ENCODE measurements around the gene TMEM253. TPM values are rescaled to one million over a fixed set of nuclear protein-coding genes. Genes with fewer than 3 reads are reported as not detected.

TMEM253 gene
- total and polyA plus RNA-seq, 9 of the 15 experiments (the other 6 are each of a cell fraction or from before 2014, with no cell fraction given): 0.11 to 0.61 (median 0.26) TPM; not detected in 3

- H4K20me1 ChIP-seq (replicated peaks; ENCODE audit: control insufficient read depth, insufficient read depth, low read length): no peaks in the 10 kb centered on the region
- H3K9ac ChIP-seq (ENCODE audit: insufficient read depth in 1 of 2, low read depth in 2 of 2, low read length in 2 of 2): no peak overlapping the region
- no peaks in the 10 kb centered on the region; a peak in 1 of 5 replicates for H3K4me1 ChIP-seq (replicated peaks in 1 of 2; ENCODE audit: control insufficient read depth in 2 of 2, insufficient read depth in 2 of 2, low read length in 2 of 2)
- H3K36me3 ChIP-seq (ENCODE audit: control insufficient read depth, insufficient read depth, low read length): no peaks in the 10 kb centered on the region
- H3K4me3 ChIP-seq: no peak overlapping the region
- no TSS peak for BruUV-seq (replicated peaks)
- in situ Hi-C loops (cut with MboI) (no loop called here), intact Hi-C loops (cut with micrococcal nuclease) (no loop called here)
- POLR2A ChIA-PET: interaction anchor here (0.6 to 0.7 kb wide), 2 partner anchors 206 to 419 kb away, joined by 3 read pairs; no protein-coding TSS in a partner anchor
- FAIRE-seq: no peak
- CTCF ChIA-PET (ENCODE audit: low intra/inter-chr PET ratio): no interaction called here
- no peaks in the 10 kb centered on the region for H3K27me3 ChIP-seq (ENCODE audit: control insufficient read depth in 2 of 2, insufficient read depth in 2 of 2, low read length in 2 of 2)
- H3K27ac ChIP-seq (ENCODE audit: extremely low read depth, low read depth, low read length): no peak overlapping the region
- DNase-seq (ENCODE audit: extremely low read depth in 1 of 4, low spot score in 3 of 4): no peak
- 20% methylated on average over 5 of the region's 5 CpGs for WGBS (ENCODE audit: insufficient coverage, low coverage, missing lambda C conversion rate)
- no peak overlapping the region for H3K4me2 ChIP-seq (ENCODE audit: insufficient read depth, low read length)
- no peaks in the 10 kb centered on the region for H3K9me1 ChIP-seq (ENCODE audit: control insufficient read depth, insufficient read depth, low read length)
- no peaks in the 10 kb centered on the region for H3K9me3 ChIP-seq (replicated peaks; ENCODE audit: control insufficient read depth, insufficient read depth, low read depth, low read length)
- ATAC-seq: no peak
- no peak overlapping the region for H2AFZ ChIP-seq (ENCODE audit: low read depth, low read length)
- H3K79me2 ChIP-seq (ENCODE audit: control insufficient read depth, insufficient read depth, low read length): no peaks in the 10 kb centered on the region
- TF ChIP-seq SIX5 (IDR thresholded peaks at IDR 0.05; ENCODE audit: borderline replicate concordance in 1 of 2, insufficient read depth in 1 of 2, low read depth in 1 of 2, low read length in 2 of 2) (no peak), ZNF436 (CRISPR knock-in tag; IDR thresholded peaks at IDR 0.05) (no peak), ATF6 (CRISPR knock-in tag; IDR thresholded peaks at IDR 0.05) (no peak), MXD1 (CRISPR knock-in tag; IDR thresholded peaks at IDR 0.05; ENCODE audit: borderline replicate concordance, poor library complexity, severe bottlenecking) (no peak), GATAD2B (IDR thresholded peaks at IDR 0.05; ENCODE audit: borderline replicate concordance) (no peak), ZNF592 (IDR thresholded peaks at IDR 0.05) (no peak), NEUROD1 (IDR thresholded peaks at IDR 0.05; ENCODE audit: borderline replicate concordance, low read depth, low read length, partially characterized antibody) (no peak), GATA2 (CRISPR knock-in tag; IDR thresholded peaks at IDR 0.05) (no peak), E4F1 (CRISPR knock-in tag; IDR thresholded peaks at IDR 0.05; ENCODE audit: borderline replicate concordance) (no peak), TAF1 (IDR thresholded peaks at IDR 0.05; ENCODE audit: control insufficient read depth, extremely low read depth, insufficient read depth, low read length, severe bottlenecking) (no peak), SREBF2 (CRISPR knock-in tag; IDR thresholded peaks at IDR 0.05) (no peak)
Measured at GRCh38 chr14:21055432-21056117, 45.3 kb upstream of the TMEM253 start.

Data from K562 (cell line).